ENCODE results near the gene SHISAL1. TPM values are rescaled to one million over a fixed set of nuclear protein-coding genes. Genes with fewer than 3 reads are reported as not detected.

Gene SHISAL1
- total and polyA plus RNA-seq, 2 experiments from 2014 or later: 0.58 to 2.2 TPM

GRCh38 chr22:44200451-44200850 lies 112.3 kb downstream of the SHISAL1 start:
- WGBS, 2 experiments (ENCODE audit: low coverage in 1 of 2, low lambda C conversion rate in 2 of 2, missing lambda C conversion rate in 2 of 2): 84 to 88% methylated on average over 5 to 6 of the region's 6 CpGs
- Histone ChIP-seq H3K36me3 (ENCODE audit: low read depth) (no peaks in the 10 kb centered on the region), H3K27ac (no peak overlapping the region), H4K20me1 (ENCODE audit: insufficient read depth) (no peaks in the 10 kb centered on the region), H3K27me3 (replicated peaks; ENCODE audit: insufficient read depth) (no peaks in the 10 kb centered on the region; the same call in 1 of the 2 replicates), H3K4me1 (ENCODE audit: insufficient read depth) (peaks cover 12% of the 10 kb centered on the region), H3F3A (ENCODE audit: insufficient read depth) (0 out of 2 replicates have a peak, but pooled peaks cover 5% of the 10 kb centered on the region), H3K9me2 (ENCODE audit: insufficient read depth) (no peaks in the 10 kb centered on the region), H3K4me3 (no peak overlapping the region), H3K4me2 (ENCODE audit: unreplicated experiment) (no peak overlapping the region), H3K9ac (no peak overlapping the region), H3K79me2 (ENCODE audit: insufficient read depth) (no peaks in the 10 kb centered on the region), H3K9me3 (ENCODE audit: low read depth) (no peaks in the 10 kb centered on the region), H2AFZ (no peak overlapping the region)
- in situ Hi-C loops (cut with MboI): no loop called here
- TF ChIP-seq EZH2 (IDR thresholded peaks at IDR 0.05; ENCODE audit: insufficient read depth, poor library complexity, severe bottlenecking) (no peak), EZH2phosphoT487 (IDR thresholded peaks at IDR 0.05; ENCODE audit: insufficient read depth, low read depth) (no peak)
- DNase-seq: no peak

GRCh38 chr22:44199866-44200265 lies 112.9 kb downstream of the SHISAL1 start:
- H3K9me3 ChIP-seq (ENCODE audit: low read depth): no peaks in the 10 kb centered on the region
- peaks cover 12% of the 10 kb centered on the region for H3K4me1 ChIP-seq (ENCODE audit: insufficient read depth)
- 0 out of 2 replicates have a peak, but pooled peaks cover 5% of the 10 kb centered on the region for H3F3A ChIP-seq (ENCODE audit: insufficient read depth)
- H3K36me3 ChIP-seq (ENCODE audit: low read depth): no peaks in the 10 kb centered on the region
- H3K4me3 ChIP-seq: no peak overlapping the region
- DNase-seq: no peak
- 69 to 70% methylated on average over 5 of the region's 5 CpGs for WGBS, 2 experiments (ENCODE audit: low coverage in 1 of 2, low lambda C conversion rate in 2 of 2, missing lambda C conversion rate in 2 of 2)
- no peaks in the 10 kb centered on the region; the same call in none of the 2 replicates for H3K27me3 ChIP-seq (replicated peaks; ENCODE audit: insufficient read depth)
- no peaks in the 10 kb centered on the region for H3K79me2 ChIP-seq (ENCODE audit: insufficient read depth)
- H2AFZ ChIP-seq: no peak overlapping the region
- no peak overlapping the region for H3K27ac ChIP-seq
- TF ChIP-seq EZH2phosphoT487 (IDR thresholded peaks at IDR 0.05; ENCODE audit: insufficient read depth, low read depth) (no peak), EZH2 (IDR thresholded peaks at IDR 0.05; ENCODE audit: insufficient read depth, poor library complexity, severe bottlenecking) (no peak)
- no peaks in the 10 kb centered on the region for H3K9me2 ChIP-seq (ENCODE audit: insufficient read depth)
- H3K9ac ChIP-seq: no peak overlapping the region
- in situ Hi-C loops (cut with MboI): no loop called here
- no peaks in the 10 kb centered on the region for H4K20me1 ChIP-seq (ENCODE audit: insufficient read depth)
- H3K4me2 ChIP-seq (ENCODE audit: unreplicated experiment): no peak overlapping the region

GRCh38 chr22:44199164-44199563 lies 113.6 kb downstream of the SHISAL1 start:
- no peak overlapping the region for H3K27ac ChIP-seq
- H3K4me1 ChIP-seq (ENCODE audit: insufficient read depth): peaks cover 12% of the 10 kb centered on the region
- H3K4me3 ChIP-seq: no peak overlapping the region
- no peak overlapping the region for H2AFZ ChIP-seq
- no peak overlapping the region for H3K9ac ChIP-seq
- H3K9me3 ChIP-seq (ENCODE audit: low read depth): no peaks in the 10 kb centered on the region
- H3K27me3 ChIP-seq (replicated peaks; ENCODE audit: insufficient read depth): peaks cover 1% of the 10 kb centered on the region
- in situ Hi-C loops (cut with MboI): no loop called here
- H3F3A ChIP-seq (ENCODE audit: insufficient read depth): 0 out of 2 replicates have a peak, but pooled peaks cover 5% of the 10 kb centered on the region
- H3K4me2 ChIP-seq (ENCODE audit: unreplicated experiment): no peak overlapping the region
- no peak for TF ChIP-seq EZH2phosphoT487 (IDR thresholded peaks at IDR 0.05; ENCODE audit: insufficient read depth, low read depth)
- TF ChIP-seq EZH2 (IDR thresholded peaks at IDR 0.05; ENCODE audit: insufficient read depth, poor library complexity, severe bottlenecking): no peak
- H3K36me3 ChIP-seq (ENCODE audit: low read depth): no peaks in the 10 kb centered on the region
- H3K9me2 ChIP-seq (ENCODE audit: insufficient read depth): no peaks in the 10 kb centered on the region
- H3K79me2 ChIP-seq (ENCODE audit: insufficient read depth): no peaks in the 10 kb centered on the region
- WGBS, 2 experiments (ENCODE audit: low coverage in 1 of 2, low lambda C conversion rate in 2 of 2, missing lambda C conversion rate in 2 of 2): 74 to 76% methylated on average over 2 of the region's 2 CpGs
- H4K20me1 ChIP-seq (ENCODE audit: insufficient read depth): no peaks in the 10 kb centered on the region
- no peak for DNase-seq

GRCh38 chr22:44197271-44197670 lies 115.5 kb downstream of the SHISAL1 start:
- TF ChIP-seq EZH2 (IDR thresholded peaks at IDR 0.05; ENCODE audit: insufficient read depth, poor library complexity, severe bottlenecking) (no peak), EZH2phosphoT487 (IDR thresholded peaks at IDR 0.05; ENCODE audit: insufficient read depth, low read depth) (no peak)
- no peaks in the 10 kb centered on the region for H3K9me3 ChIP-seq (ENCODE audit: low read depth)
- H2AFZ ChIP-seq: no peak overlapping the region
- no peak for DNase-seq
- H3K9me2 ChIP-seq (ENCODE audit: insufficient read depth): no peaks in the 10 kb centered on the region
- no peaks in the 10 kb centered on the region for H3K79me2 ChIP-seq (ENCODE audit: insufficient read depth)
- no peaks in the 10 kb centered on the region for H3F3A ChIP-seq (ENCODE audit: insufficient read depth)
- H4K20me1 ChIP-seq (ENCODE audit: insufficient read depth): no peaks in the 10 kb centered on the region
- H3K27ac ChIP-seq: no peak overlapping the region
- peaks cover 6% of the 10 kb centered on the region for H3K4me1 ChIP-seq (ENCODE audit: insufficient read depth)
- H3K9ac ChIP-seq: no peak overlapping the region
- in situ Hi-C loops (cut with MboI): no loop called here
- no peak overlapping the region for H3K4me3 ChIP-seq
- H3K4me2 ChIP-seq (ENCODE audit: unreplicated experiment): no peak overlapping the region
- WGBS, 2 experiments (ENCODE audit: low coverage in 1 of 2, low lambda C conversion rate in 2 of 2, missing lambda C conversion rate in 2 of 2): 51 to 64% methylated on average over 2 of the region's 2 CpGs
- H3K27me3 ChIP-seq (replicated peaks; ENCODE audit: insufficient read depth): peaks cover 6% of the 10 kb centered on the region
- no peaks in the 10 kb centered on the region for H3K36me3 ChIP-seq (ENCODE audit: low read depth)

GRCh38 chr22:44196731-44197131 lies 116.0 kb downstream of the SHISAL1 start:
- no peaks in the 10 kb centered on the region for H3F3A ChIP-seq (ENCODE audit: insufficient read depth)
- no peaks in the 10 kb centered on the region for H3K9me2 ChIP-seq (ENCODE audit: insufficient read depth)
- peaks cover under 1% of the 10 kb centered on the region; the same call in 1 of the 2 replicates for H3K4me1 ChIP-seq (ENCODE audit: insufficient read depth)
- DNase-seq: no peak
- H3K4me2 ChIP-seq (ENCODE audit: unreplicated experiment): no peak overlapping the region
- no peaks in the 10 kb centered on the region for H4K20me1 ChIP-seq (ENCODE audit: insufficient read depth)
- H2AFZ ChIP-seq: no peak overlapping the region
- WGBS, 2 experiments (ENCODE audit: low coverage in 1 of 2, low lambda C conversion rate in 2 of 2, missing lambda C conversion rate in 2 of 2): 61 to 67% methylated on average over 10 of the region's 10 CpGs
- H3K27ac ChIP-seq: no peak overlapping the region
- H3K27me3 ChIP-seq (replicated peaks; ENCODE audit: insufficient read depth): peaks cover 6% of the 10 kb centered on the region
- no peak overlapping the region for H3K9ac ChIP-seq
- in situ Hi-C loops (cut with MboI): no loop called here
- TF ChIP-seq EZH2phosphoT487 (IDR thresholded peaks at IDR 0.05; ENCODE audit: insufficient read depth, low read depth) (no peak), EZH2 (IDR thresholded peaks at IDR 0.05; ENCODE audit: insufficient read depth, poor library complexity, severe bottlenecking) (no peak)
- no peak overlapping the region for H3K4me3 ChIP-seq
- H3K79me2 ChIP-seq (ENCODE audit: insufficient read depth): no peaks in the 10 kb centered on the region
- H3K36me3 ChIP-seq (ENCODE audit: low read depth): no peaks in the 10 kb centered on the region
- no peaks in the 10 kb centered on the region for H3K9me3 ChIP-seq (ENCODE audit: low read depth)
